Right atrium auricular region (tissue), 2 donors: Measurements from ENCODE around the gene P2RX3. TPM values are rescaled to one million over a fixed set of nuclear protein-coding genes. Genes with fewer than 3 reads are reported as not detected.

Experiments
- DNase-seq: peaks from one replicate; pipeline ENCODE4 v3.0.0-alpha.2; 2019; ENCODE audit warnings: low spot score
- H3K27ac ChIP-seq, 2 donors: fragments of 200-600 bp; sonication (generic); 1 replicate in 1 of 2; 2 replicates in 1 of 2; pipeline ENCODE4 v1.5.1; 2016 to 2019
- H3K27me3 ChIP-seq, 2 donors: fragments of 200-600 bp; sonication (generic); one replicate each; pipeline versions ENCODE4 v1.5.1 to v1.6.0; 2017 to 2019
- H3K36me3 ChIP-seq: fragments of 200-600 bp; sonication (generic); one replicate; pipeline ENCODE4 v1.5.1; 2016
- H3K4me1 ChIP-seq, 2 donors: fragments of 200-600 bp; sonication (generic); one replicate each; pipeline versions ENCODE4 v1.5.1 to v1.6.0; 2017 to 2019
- H3K4me3 ChIP-seq, 2 donors: fragments of 200-600 bp; sonication (generic); 1 replicate in 1 of 2; 2 replicates in 1 of 2; pipeline ENCODE4 v1.5.1; 2017 to 2019; ENCODE audit warnings: mild to moderate bottlenecking in 1 of 2, moderate library complexity in 1 of 2
- H3K9me3 ChIP-seq, 2 donors: fragments of 200-600 bp; sonication (generic); one replicate each; pipeline ENCODE4 v1.5.1; 2019
- CTCF ChIP-seq, 2 donors: fragments of 200-600 bp; sonication (generic); IDR thresholded peaks; one replicate each; pipeline ENCODE4 v1.5.1; 2019; ENCODE audit warnings: antibody characterized with exemption in 2 of 2
- total RNA-seq, 2 donors: library from RNA; depleted of rRNA; stranded (reverse); fragments of >200 nt; gene quantifications; one replicate each; pipeline ENCODE4 v1.1.0, GENCODE V29; 2016

P2RX3 gene
- total RNA-seq, 2 donors from 2014 or later: 1.4 TPM; not detected in 1

GRCh38 chr11:57353852-57354251, 15.7 kb downstream of the P2RX3 start:
- no peak for TF ChIP-seq CTCF (IDR thresholded peaks at IDR 0.05)
- Histone ChIP-seq H3K36me3 (no peaks in the 10 kb centered on the region), H3K4me1 (peaks cover 0 to 19% of the 10 kb centered on the region in 2 donors), H3K4me3 (no peak overlapping the region), H3K27ac (no peak overlapping the region), H3K9me3 (no peaks in the 10 kb centered on the region), H3K27me3 (no peaks in the 10 kb centered on the region)
- no peak for DNase-seq

- H3K27ac ChIP-seq: no peak overlapping the region
- TF ChIP-seq CTCF (IDR thresholded peaks at IDR 0.05): no peak
- no peak overlapping the region for H3K4me3 ChIP-seq
- H3K36me3 ChIP-seq: no peaks in the 10 kb centered on the region
- no peaks in the 10 kb centered on the region for H3K9me3 ChIP-seq
- no peak for DNase-seq
- H3K4me1 ChIP-seq: peaks cover 0 to 16% of the 10 kb centered on the region in 2 donors
- no peaks in the 10 kb centered on the region for H3K27me3 ChIP-seq
These were observed 16.5 kb downstream of the P2RX3 start for GRCh38 chr11:57354699-57355098.

GRCh38 chr11:57356268-57356667, 18.1 kb downstream of the P2RX3 start:
- peaks cover 0 to 11% of the 10 kb centered on the region in 2 donors for H3K4me1 ChIP-seq
- DNase-seq: no peak
- H3K4me3 ChIP-seq: no peak overlapping the region
- no peak for TF ChIP-seq CTCF (IDR thresholded peaks at IDR 0.05)
- no peaks in the 10 kb centered on the region for H3K9me3 ChIP-seq
- no peak overlapping the region for H3K27ac ChIP-seq
- no peaks in the 10 kb centered on the region for H3K27me3 ChIP-seq
- no peaks in the 10 kb centered on the region for H3K36me3 ChIP-seq

GRCh38 chr11:57357310-57357709, 19.2 kb downstream of the P2RX3 start:
- Histone ChIP-seq H3K4me3 (no peak overlapping the region), H3K27ac (no peak overlapping the region), H3K4me1 (peaks cover 0 to 11% of the 10 kb centered on the region in 2 donors), H3K36me3 (no peaks in the 10 kb centered on the region), H3K27me3 (no peaks in the 10 kb centered on the region), H3K9me3 (no peaks in the 10 kb centered on the region)
- TF ChIP-seq CTCF (IDR thresholded peaks at IDR 0.05): no peak
- no peak for DNase-seq

- peaks cover 0 to 11% of the 10 kb centered on the region in 2 donors for H3K4me1 ChIP-seq
- no peak for DNase-seq
- peak overlapping the region in 1 of 2 donors; percentile 4 for H3K27ac ChIP-seq
- no peaks in the 10 kb centered on the region for H3K36me3 ChIP-seq
- H3K27me3 ChIP-seq: no peaks in the 10 kb centered on the region
- no peak for TF ChIP-seq CTCF (IDR thresholded peaks at IDR 0.05)
- H3K9me3 ChIP-seq: no peaks in the 10 kb centered on the region
- no peak overlapping the region for H3K4me3 ChIP-seq
These were observed 19.7 kb downstream of the P2RX3 start for GRCh38 chr11:57357856-57358255.

GRCh38 chr11:57358543-57358961, 20.4 kb downstream of the P2RX3 start:
- H3K4me1 ChIP-seq: peaks cover 0 to 11% of the 10 kb centered on the region in 2 donors
- no peaks in the 10 kb centered on the region for H3K9me3 ChIP-seq
- no peak for TF ChIP-seq CTCF (IDR thresholded peaks at IDR 0.05)
- H3K4me3 ChIP-seq: no peak overlapping the region
- H3K27me3 ChIP-seq: no peaks in the 10 kb centered on the region
- no peak for DNase-seq
- H3K27ac ChIP-seq: no peak overlapping the region
- no peaks in the 10 kb centered on the region for H3K36me3 ChIP-seq
